HG03095 (cell line): Measurements from ENCODE around the gene TAS2R19.
"Not testable (repeated sequence)": the region's sequence is repeated elsewhere in the genome, so short reads cannot be mapped to it uniquely, and the experiment has no call there.

Experiments
- ATAC-seq: cut with Tn5 transposase; IDR thresholded peaks from one replicate; pipeline ENCODE4 v1.9.1; 2021; ENCODE audit warnings: moderate library complexity; ENCODE audit not compliant: unreplicated experiment

Gene TAS2R19, protein sequence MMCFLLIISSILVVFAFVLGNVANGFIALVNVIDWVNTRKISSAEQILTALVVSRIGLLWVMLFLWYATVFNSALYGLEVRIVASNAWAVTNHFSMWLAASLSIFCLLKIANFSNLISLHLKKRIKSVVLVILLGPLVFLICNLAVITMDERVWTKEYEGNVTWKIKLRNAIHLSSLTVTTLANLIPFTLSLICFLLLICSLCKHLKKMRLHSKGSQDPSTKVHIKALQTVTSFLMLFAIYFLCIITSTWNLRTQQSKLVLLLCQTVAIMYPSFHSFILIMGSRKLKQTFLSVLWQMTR

DNA sequence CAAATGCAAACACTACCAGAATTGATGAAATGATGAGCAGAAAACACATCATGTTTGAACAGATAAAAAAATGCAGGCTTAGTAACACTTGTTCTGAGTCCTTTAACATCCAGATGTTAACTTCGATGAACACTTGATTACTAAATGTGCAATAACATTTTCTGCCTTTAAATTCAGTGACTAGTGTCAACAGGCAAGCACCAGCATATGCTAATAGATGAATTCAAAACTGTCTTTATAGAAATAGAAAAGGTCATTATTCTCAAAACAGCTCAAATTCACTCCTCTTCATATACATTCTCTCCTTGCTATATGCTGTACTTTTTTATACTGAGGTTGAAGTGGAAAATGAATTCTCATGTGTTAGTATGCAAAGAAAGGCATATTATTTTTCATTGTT lies at the start of gene TAS2R19:
Gene TAS2R19, minus strand, starts transcription at position 101 of the 400 bp plus-strand sequence. Its CDS starts 49 bp downstream, at position 52.
- no peak for ATAC-seq

DNA sequence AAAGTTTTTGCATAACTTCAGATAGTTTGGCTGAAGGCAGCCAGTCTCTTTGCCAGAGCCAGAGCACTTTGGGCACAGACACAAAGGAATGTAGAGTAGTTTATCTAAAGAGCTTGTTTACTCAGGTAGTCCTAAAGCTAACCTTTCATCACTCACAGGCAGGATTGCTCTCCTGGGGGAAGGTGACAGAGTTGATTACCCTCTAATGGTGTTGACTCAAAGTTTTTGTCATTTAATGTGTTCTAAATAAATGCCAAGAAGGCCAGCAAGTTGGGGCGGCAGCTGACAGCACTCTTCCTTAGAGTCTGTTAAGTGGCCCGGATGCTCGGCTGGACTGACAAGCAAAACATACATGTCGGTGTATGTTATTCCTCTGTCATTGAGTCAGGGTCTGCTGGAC lies 49.0 kb upstream of the TAS2R19 start:
- ATAC-seq, result no peak

DNA sequence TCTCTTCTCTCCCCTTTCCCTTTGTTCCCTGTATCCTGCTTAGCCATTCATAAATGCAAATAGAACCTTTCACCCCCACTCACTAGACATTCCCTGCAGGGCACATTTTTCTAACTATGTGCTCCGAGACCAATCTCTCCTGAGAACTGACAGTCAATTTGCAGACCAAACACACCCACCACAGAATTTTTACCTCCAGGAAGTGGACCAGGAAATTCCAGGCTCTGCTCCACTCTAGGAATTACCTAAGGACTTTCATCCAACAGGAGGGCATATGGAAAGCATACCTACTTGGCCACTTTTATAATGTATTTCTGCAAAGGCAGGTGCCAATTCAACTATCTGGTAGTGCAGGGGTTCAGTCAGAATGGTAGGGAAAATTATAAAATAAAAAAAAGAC lies 48.6 kb upstream of the TAS2R19 start:
- no peak for ATAC-seq

DNA sequence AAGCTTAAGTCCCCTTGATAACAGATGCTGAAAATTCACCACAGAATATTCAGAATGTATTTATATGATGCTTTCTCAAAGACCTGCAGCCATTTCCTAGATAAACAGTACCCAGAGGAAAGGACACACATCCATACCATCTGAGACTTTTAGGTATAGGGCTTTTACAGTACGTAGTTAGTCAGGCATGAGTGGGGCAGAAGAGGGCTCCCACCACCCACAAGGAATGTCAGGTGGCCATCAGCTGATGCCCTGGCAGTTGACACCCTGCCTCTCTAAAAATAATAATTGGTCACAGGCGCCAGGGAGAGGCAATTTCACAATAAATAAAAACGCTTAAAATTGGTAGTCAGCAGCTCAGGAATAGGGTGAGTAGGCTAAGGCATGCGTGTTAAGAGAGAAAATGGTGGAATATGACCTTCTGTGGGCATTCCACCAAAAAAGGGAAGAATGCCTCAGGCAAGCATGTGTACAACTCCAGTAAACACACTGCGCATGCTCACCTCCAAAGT lies 47.5 kb upstream of the TAS2R19 start:
- no peak for ATAC-seq

DNA sequence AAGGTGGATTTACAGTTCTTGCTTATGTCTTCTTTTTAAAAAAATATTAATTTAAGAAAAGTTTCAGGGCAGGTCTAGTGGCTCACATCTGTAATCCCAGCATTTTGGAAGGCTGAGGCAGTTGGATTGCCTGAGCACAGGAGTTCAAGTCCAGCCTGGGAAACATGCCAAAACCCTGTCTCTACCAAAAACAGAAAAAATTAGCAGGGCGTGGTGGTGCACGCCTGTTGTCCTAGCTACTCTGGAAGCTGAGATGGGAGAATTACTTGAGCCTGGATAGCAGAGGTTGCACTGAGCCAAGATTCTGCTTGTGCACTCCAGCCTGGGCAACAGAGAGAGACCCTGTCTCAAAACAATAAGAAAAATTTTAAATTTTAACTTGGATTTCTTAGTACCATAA lies 45.1 kb upstream of the TAS2R19 start:
- no peak for ATAC-seq

DNA sequence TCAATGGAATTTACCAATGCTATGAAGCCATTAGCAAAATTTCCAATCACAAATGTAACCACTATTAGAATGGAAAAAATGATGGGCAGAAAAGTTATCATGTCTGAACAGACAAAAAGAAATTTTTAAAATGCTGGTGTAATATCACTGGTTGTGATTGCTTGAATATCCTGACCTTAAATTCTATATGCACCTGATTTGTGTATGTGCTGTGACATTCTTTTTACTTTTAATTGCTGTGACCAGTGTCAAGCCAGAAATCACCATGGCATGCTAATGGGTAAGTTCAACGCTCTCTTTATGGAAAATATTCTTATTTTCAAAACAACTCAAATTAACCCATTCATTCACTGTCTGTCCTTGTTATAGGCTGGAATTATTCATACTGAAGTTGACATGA lies 39.8 kb upstream of the TAS2R19 start, which contains the start of gene TAS2R46:
Gene TAS2R46, minus strand, starts transcription at position 101 of the 400 bp plus-strand sequence. Its CDS starts 0 bp downstream, at position 101.
- not testable (repeated sequence) for ATAC-seq

DNA sequence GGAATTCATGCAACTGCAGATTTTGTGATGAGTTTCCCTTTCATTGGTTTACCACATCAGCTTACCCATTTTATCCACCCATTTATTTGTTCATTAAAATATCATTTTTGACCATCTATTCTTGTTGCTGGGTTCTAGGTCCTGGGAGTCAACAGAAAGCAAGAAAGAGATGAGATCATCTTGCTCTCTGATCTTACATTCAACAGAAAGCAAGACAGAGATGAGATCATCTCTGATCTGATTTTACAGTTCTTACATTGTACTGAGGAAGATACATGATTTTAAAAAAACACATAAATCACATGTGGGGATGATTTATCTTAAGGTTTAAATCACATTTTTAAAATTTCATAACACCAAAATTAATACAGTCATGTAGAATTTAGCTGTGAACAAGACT lies 37.4 kb upstream of the TAS2R19 start:
- no peak for ATAC-seq

DNA sequence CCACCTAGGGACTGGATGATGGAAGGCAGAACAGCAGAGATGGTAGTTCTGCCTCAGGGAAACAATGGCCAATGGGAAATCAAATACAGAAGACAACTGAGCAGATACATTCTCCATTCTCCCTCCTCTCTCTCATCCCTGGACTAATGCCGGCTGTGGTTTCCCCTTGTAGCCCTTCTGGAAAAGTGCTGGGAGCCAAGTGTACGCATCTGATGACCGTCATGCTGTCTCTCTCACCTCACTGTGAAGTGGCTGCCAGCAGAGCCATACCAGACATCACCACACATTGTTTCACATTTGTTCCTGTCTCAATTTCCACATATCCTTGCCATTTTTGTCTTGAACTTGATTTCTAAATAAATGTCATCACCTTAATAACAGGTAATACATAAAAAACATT lies 36.6 kb upstream of the TAS2R19 start:
- no peak for ATAC-seq

DNA sequence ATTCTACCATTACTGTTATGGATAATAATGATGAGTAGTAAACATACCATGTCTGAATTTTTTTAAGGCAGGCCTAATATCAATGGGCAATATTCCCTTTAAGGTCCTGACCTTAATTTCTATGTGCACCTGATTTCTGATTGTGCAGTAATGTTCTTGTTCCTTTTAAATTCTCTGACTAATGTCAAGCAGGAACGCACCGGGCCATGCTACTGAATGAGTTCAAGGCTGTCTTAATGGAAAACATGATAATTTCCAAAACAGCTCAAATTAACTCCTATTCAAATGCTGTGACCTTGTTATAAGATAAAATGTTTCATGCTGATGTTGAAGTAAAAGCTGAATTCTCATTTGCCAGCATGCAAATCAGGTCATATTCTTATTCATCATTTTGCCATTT lies 32.9 kb upstream of the TAS2R19 start:
- no peak for ATAC-seq

DNA sequence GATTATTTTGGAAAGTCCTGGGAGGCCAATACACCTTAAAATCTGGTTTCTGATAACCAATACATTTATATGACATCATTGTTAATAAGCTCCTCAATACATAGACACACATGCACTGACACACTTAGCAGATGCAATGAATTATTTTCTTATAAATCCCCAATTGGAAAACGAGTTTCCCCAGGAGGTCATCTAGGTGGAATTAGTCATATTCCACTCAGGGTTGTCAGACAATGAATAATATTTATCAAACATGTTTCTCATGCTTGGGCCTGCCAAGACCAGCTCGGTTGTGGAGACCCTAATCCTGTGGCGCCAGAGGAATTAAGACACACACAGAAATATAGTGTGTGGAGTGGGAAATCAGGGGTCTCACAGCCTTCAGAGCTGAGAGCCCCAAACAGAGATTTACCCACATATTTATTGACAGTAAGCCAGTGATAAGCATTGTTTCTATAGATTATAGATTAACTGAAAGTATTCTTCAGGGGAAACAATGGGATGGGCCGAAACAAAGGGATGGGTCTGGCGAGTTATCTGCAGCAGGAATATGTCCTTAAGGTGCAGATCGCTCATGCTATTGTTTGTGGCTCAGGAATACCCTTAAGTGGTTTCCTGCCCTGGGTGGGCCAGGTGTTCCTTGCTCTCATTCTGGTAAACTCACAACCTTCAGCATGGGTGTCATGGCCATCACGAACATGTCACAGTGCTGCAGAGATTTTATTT lies 27.5 kb upstream of the TAS2R19 start:
- ATAC-seq, result not testable (repeated sequence)

DNA sequence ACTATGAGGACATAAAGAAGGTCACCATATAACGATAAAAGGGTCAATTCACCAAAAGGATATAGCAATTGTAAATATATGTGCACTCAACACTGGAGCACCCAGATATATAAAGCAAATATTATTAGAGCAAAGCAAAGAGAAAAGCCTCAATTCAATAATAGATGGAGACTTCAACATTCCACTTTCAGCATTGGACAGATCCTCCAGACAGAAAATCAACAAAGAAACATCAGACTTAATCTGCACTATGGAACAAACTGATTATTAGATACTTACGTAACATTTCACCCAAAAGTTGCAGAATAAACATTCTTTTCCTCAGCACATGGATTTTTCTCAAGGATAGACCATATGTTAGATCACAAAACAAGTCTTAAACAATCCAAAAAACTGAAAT lies 18.9 kb upstream of the TAS2R19 start:
- not testable (repeated sequence) for ATAC-seq

DNA sequence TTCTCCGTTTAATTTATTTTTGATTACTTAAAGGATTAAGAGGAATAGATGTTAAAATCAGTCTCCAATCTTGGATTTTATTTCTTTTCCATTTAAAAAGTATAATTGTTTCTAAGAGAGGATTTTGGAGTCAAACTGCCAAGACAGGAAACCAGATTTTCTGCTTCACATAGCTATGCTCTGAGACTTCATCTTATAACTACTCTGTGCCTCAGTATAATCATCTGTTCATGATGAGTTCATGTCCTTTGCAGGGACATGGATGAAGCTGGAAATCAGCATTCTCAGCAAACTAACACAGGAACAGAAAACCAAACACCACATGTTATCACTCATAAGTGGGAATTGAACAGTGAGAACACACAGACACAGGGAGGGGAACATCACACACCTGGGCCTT lies 17.7 kb upstream of the TAS2R19 start:
- ATAC-seq, result no peak

DNA sequence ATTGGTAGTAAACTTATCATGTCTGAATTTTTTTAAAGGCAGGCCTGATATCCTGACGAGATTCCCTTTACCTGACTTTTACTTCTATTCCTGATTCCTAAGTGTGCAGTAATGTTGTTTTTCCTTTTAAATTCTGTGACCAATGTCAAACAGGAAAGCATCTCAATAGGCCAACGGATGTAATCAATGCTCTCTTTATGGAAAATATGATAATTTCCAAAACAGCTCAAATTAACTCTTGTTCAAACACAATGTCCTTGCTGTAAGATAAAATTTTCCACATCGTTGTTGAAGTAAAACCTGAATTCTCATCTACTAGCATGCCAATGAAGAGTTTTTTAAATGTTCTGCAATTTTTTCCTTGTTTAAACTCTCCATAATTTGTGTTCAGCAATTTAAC lies 16.8 kb upstream of the TAS2R19 start:
- no peak for ATAC-seq

DNA sequence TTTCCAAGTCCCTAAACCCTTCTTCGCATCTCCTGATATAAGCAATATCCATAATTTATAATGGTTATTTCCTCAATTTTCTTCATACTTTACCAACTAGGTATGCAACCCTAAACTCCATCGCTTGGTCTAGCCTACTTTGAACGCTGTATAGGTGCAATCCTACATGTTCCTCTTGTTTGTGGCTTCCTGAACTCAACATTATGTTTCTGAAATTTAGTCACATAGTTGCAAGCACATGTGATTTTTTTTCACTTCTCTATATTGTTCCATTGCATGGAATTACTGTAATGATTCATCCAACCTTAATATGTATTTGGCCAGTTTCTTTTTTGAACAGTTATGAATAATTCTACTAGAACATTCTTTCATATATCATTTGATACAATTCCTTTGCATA lies 11.5 kb upstream of the TAS2R19 start:
- not testable (repeated sequence) for ATAC-seq

DNA sequence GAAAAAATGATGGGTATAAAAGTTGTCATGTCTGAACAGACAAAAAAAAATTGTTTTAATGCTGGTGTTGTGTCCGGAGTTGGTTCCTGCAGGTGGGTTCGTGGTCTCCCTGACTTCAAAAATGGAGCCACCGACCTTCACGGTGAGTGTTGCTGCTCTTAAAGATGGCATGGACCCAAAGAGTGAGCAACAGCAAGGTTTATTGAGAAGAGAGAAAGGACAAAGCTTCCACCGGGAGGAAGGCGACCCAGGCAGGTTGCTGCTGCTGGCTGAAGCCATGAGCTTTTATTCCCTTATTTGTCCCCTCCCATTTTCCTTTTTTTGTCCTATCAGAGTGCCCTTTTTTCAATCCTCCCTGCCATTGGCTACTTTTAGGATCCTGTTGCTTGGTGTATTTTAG lies 8.9 kb upstream of the TAS2R19 start, which contains the start of gene TAS2R31:
Gene TAS2R31, minus strand, starts transcription at position 101 of the 400 bp plus-strand sequence. Its CDS starts 72 bp downstream, at position 29.
- ATAC-seq, result no peak

DNA sequence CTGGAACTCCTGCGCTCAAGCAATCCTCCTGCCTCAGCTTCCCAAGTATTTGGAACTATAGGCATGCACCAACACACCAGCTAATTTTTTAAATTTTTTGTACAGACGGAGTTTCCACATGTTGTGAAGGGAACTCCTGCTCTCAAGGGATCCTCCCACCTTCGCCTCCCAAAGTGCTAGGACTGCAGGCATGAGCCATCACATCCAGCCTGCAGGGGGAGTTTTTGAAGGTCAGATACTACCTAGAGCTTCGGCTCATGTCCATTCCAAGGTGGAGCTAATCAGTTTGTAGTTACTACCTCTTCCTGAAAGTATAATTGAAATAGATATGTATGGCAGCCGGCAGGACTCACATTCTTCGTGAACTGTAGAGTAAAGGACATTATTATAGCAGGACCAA lies 3.7 kb upstream of the TAS2R19 start:
- ATAC-seq, result no peak

DNA sequence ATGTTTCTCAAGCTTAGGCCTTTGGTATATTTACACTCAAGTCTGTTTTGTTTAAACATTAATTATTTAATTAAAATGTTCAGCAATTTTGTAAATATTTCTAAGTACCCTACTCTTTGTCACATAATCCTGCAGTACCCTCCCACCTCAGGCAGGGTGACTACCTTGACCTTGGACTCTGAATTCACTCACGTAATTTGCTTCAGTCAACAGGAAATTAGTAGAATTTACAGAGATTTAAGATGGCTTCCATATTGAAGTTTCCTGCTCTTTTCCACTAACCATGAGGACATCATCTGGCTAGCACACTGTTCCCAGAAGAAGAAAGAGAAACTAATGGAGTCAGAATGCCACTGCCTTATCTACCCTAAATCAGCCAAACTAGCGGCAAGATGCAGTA lies 967 bp upstream of the TAS2R19 start:
- no peak for ATAC-seq

DNA sequence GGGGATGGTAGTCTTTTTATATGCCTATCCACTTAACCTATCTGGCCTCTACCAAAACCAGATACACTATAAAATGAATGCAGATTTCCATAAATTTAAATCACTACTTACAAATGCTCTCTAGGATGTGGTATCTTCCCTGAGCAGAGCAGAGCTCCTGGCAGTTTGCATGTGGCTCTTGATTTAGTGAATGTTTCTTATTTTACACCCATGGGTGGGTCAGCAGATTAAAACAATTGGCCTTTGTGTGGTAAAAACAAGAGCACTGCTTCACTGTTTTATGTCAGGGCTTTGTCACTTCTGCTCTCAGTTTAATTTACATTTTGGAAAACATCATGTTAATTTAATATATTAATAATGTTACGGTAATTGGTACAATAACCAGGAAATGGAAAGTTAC lies 5.5 kb downstream of the TAS2R19 start:
- no peak for ATAC-seq

DNA sequence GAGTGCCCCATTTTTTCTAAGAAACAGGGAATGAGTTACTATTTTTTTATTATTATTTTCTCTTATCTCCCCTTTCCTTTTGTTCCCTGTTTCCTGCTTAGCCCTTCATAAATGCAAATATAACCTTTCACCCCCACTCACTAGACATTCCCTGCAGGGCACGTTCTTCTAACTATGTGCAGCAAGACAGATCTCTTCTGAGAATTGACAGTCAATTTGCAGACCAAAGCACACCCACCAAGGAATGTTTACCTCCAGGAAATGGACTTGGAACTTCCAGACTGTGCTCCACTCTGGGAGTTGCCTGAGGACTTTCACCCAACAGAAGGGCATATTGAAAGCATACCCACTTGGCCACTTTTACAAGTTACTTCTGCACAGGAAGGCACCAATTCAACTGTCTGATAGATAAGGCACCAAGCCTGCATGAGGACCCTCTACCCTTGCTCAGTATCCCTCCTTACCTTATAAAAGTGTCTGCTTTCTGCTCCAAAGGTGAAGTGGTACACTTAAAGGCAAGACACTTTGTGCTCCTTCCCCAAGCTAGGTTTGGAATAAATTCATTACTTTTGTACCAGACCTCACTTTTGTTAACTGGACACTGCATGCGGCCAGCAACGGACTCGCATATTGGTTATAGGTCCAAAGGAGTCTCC lies 6.5 kb downstream of the TAS2R19 start:
- no peak for ATAC-seq

DNA sequence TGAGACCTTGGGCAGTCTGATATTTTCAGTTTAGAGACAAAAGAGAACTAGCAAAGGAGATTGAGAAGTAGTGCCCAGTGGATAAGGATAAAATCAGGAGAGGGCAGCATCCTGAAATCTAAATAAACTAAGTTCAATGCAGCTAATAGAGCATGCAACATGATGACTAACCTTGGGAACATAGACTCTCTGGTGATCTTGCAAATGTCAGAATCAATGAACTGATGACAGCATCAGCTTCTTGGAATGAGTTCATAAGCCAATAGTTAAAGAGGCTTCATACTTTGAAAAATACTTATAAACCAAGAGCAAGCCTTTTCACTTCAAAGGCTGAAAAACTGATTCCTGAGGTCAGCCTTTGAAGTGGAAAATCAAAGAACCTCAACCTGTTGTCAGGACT lies 8.2 kb downstream of the TAS2R19 start:
- no peak for ATAC-seq

DNA sequence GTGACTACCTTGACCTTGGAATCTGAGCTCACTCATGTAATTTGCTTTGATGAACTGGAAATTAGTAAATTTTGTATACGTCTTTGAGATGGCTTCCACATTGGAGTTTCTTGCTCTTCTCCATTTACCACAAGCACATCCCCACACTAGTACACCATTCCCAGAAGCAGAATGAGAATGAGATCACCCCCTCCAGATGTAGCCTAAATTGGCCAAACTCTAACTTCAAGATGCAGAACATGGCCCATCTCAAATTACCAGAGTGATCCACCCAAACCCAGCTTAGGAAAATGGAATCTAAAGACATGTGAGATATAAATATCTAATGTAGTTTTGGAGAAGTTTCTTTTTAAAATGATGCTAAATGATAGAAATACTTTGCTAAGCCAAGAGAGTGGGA lies 14.8 kb downstream of the TAS2R19 start:
- ATAC-seq, result no peak

DNA sequence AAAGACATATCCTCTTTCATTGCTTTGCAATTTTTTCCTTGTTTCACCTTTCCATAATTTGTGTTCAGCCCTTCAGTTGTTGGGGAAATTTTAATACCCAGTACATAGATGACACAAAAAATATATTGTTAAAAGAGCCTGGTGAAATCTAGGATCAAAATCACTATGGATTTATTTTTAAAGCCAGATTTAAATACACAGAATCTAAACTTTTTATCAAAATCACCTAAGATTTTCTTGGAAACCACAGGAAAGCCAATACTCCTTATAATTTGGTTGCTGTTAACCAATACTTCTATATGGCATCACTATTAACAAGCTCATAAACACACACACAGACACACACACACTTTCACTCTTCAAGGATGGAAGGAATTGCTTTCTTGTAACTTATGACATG lies 24.2 kb downstream of the TAS2R19 start, which contains the start of gene TAS2R20:
Gene TAS2R20, minus strand, starts transcription at position 101 of the 400 bp plus-strand sequence. CDS start 429 bp downstream, outside the sequence.
- no peak for ATAC-seq
